NCI-H82 treated with DMSO at 0.1 percent for 48 hours (cell line): ENCODE results near the gene TMEM273.

ENCODE experiments used
- DNase-seq: peaks from one replicate; lab custom pipeline; 2025; ENCODE audit not compliant: unreplicated experiment; lab: John Stamatoyannopoulos, UW

TMEM273 gene, protein sequence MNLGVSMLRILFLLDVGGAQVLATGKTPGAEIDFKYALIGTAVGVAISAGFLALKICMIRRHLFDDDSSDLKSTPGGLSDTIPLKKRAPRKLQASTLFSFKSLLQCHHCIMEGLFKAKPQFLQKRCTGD

DNA sequence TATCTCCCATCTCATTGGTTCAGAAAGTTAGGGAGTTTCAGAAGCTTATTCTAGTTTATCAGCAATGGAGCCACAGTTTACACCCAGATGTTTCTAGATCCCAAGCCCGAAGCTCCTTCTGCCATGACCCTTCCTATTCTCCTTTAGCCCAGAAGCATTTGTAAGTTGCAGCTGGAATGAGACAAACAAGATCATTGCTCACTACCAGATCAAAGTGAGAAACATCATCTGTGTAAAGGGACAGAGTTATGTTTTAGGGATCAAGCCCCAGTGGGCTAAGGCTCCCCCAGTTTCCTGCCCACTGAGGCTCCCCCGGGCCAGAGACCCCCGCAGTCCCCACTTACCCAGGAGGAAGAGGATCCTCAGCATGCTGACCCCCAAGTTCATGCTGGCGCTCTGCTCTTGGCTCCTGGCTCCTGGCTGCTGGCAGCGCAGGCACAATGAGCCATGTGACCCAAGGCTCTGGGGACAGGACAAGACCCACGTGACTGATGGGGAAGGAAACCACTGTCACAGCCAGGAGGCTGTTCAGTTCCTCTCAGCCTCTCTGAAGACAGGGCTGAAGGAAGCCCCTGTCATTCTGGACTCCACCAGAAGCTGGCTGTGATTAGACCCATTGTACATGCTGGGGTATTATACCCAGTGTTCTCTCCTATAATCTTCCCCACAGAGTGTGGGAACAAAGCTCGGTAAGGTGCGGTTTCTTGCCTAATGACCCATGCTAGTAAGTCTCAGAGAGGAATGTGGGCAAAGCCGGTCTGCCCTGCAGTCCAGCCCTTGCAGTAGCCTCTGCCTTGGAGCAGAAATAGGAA is at the start of gene TMEM273:
TMEM273 (minus strand) TSS at position 442 of the 812 bp plus-strand sequence; CDS start at position 387, 55 bp downstream.
- no peak for DNase-seq

GRCh38 chr10:49237985-49238384 is 49.8 kb upstream of the TMEM273 start:
- no peak for DNase-seq

DNA sequence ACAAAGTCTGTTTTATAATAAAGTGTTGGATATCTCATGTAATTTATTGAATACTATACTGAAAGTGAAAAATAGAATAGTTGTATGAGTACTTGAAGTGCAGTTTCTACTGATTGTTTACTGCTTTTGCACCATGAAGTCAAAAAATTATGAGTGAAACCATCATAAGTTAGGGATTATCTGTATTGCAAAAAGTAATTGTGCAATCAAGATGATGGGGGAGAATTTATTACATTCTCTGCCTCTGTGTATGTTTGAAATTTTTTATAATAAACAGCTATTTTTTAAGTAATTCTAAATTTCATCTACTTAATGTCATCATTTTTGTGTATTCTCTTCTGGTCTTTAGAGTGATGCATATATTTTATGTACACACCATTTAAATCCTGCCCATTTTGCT is 47.2 kb upstream of the TMEM273 start:
- DNase-seq: no peak

DNA sequence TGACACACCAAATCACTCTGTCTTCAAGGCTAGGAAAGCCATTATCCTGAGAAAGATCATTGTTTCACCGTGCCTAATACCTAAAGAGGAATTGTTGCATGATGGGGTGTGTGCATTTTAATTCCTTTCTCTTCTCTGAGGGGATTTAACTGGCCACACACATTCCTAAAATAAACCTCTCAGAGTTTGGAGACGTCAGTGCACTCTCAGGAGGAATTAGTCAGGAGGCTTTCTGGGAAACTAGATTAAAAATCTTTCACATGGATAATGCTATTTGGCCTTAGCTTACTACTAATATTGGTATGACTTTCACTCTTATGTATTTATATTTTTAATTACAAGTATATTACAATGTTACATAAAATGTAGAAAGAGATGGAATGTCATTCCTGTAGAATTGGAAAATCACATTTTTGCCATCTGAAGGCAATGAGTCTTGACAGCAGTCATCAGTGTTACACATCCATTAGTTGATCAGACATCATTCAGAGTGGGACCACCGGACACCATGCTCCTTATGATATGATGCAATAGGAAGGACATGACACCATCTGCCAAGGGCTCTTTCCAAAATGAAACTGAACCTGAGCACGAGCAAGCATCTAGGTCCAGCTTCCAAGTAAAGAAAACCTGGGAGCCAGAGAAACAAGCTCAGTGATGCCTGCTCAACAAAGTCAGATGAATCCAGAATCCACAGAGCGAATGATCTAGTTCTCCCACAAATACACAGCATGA is 43.1 kb upstream of the TMEM273 start:
- no peak for DNase-seq

DNA sequence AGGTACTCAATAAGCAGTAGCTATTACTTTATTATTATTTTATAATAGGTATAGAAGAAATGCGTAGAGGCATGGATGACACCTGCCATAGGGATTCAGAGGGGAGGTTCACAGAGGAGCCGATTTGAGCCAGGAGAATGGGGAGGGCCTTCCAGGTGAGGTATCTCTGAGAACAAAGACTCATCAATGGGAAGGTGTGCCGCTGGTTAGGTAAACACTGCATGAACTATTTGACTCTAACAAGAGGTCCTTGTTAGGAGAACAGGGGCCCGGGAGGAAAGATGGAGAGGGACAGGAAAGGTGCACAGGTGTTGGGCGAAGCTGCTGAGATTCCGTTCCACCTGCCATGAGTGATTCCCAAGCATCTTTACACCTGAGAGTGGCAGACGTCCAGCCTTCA is 41.8 kb upstream of the TMEM273 start:
- no peak for DNase-seq

GRCh38 chr10:49228677-49229076 is 40.5 kb upstream of the TMEM273 start:
- no peak for DNase-seq

- DNase-seq: no peak
These were observed 39.2 kb upstream of the TMEM273 start for GRCh38 chr10:49227406-49227805.

DNA sequence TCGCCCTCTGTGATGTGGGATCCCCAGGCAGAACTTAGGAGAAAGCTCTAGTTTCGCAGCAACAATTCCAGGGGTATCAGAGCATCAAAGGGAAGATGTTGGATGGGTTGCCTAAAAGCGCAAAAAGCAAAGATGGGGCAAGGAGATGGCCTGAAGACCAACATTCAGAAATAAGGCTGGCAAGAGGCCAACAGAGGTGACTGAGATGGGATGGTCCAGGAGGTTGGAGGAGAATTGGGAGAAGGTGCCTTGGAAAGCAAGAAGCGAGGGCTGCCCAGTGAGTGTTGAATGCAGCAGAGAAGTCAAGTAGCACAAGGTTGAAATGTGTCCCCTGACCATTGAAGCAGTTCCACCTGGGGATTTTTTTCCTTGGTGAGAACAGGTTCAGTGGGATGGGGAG is 38.4 kb upstream of the TMEM273 start:
- no peak for DNase-seq

DNA sequence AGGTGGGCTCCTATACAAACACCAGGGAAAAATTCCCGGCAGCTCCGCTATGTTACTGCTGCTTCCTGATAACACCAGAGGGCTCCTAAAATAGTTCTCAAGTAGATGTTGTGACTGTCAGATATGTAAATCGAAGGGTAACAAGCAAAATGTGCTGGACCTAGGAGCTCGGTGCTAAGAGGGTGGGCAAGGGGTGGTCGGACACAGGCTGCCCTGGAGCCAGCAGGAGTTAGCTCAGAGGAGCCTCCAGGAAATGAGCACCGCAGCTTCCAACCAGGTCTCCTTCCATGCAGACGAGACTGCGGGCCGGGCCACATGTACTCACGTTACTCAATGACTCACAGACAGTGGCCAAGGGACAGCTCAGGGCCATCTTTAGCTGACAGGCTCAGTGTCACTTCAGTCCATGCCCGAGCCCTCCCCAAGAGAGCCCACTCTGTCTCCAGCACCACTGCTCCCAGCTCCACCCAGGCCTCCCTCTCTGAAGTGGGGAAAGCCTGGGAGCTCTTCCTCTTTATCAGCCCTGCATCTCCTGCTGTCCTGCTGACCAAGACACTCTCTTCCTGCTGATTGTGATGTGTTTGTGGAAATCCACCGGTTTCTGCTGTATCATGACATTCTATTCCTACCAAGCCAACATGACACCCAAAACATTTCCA is 37.2 kb upstream of the TMEM273 start:
- no peak for DNase-seq

DNA sequence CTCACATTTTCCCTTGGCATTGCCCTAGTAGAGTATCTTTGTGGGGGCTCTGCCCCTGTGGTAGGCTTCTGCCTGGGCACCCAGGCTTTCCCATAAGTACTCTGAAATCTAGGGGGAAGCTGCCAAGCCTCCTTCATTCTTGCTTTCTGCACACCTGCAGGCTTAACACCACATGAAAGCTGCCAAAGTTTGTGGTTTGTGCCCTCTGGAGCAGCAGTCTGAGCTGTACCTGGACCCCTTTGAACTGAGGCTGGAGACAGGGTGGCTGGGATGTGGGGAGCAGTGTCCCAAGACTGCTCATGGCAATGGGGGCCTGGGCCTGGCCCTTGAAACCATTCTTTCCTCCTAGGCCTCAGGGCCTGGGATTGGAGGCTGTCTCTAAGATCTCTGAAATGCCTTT is 35.0 kb upstream of the TMEM273 start:
- DNase-seq: no peak

GRCh38 chr10:49222170-49222569 is 34.0 kb upstream of the TMEM273 start:
- no peak for DNase-seq

- no peak for DNase-seq
These were observed 32.5 kb upstream of the TMEM273 start for GRCh38 chr10:49220679-49221078.

- DNase-seq: no peak
These were observed 31.8 kb upstream of the TMEM273 start for GRCh38 chr10:49220031-49220430.

- DNase-seq: no peak
These were observed 31.1 kb upstream of the TMEM273 start for GRCh38 chr10:49219248-49219647.

GRCh38 chr10:49218480-49218879 is 30.3 kb upstream of the TMEM273 start:
- no peak for DNase-seq

DNA sequence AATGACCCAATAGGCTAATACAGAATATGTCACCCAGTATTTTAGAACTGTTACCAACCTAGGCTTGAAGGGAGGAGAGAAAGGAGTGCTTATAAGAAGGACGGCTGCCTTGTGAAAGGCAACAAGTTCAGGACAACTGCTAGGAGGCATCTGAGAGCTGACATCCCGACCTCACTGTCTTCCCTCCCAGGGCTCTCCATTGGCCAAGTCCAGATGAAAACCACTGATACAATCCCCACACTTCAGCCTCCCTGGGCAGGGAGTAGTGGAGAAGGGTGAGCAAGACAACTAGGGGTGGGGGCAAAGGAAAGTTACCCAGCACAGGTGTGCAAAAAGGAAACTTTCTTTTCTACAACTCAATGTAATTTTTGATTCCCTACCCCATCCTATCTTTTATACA is 29.5 kb upstream of the TMEM273 start:
- DNase-seq: no peak

DNA sequence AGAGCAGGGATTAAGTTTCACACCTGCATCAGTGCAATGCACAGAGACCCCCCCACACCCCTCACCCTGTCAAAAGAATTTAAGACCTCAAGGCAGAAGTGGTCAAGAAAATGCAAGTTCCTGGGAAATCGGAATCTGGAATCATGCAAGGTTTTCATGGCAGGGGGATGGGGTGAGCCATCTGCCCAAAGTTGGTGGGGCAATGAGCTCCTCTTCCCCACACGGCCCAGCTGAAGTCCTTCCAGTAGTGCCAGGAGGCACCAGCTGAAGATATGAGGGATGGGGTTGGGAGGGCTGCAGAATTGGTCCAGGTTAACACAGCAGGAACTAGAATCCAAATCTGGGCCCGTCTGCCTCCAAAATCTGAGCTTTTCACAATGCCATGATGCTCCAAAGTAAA is 25.0 kb upstream of the TMEM273 start:
- DNase-seq: no peak

- DNase-seq: no peak
These were observed 24.6 kb upstream of the TMEM273 start for GRCh38 chr10:49212783-49213182.

DNA sequence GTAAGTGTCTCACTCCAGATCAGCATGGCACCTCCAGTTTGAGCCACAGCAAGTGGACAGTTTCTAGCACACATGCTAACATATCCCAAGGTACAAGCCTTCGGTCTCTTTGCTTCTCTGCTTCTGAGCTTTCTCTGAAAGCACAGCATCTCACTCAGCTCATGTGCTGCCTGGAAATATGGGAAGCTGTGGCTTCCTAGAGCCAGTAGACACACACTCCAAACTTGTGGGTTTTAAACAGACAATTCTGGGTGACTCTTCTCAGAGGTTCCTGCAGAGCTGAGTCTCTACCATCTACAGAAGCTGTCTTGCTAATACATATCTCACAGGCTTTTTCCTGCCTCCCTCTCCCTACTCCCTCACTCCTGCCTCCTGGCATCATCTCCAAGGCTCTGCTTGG is 23.9 kb upstream of the TMEM273 start:
- no peak for DNase-seq

DNA sequence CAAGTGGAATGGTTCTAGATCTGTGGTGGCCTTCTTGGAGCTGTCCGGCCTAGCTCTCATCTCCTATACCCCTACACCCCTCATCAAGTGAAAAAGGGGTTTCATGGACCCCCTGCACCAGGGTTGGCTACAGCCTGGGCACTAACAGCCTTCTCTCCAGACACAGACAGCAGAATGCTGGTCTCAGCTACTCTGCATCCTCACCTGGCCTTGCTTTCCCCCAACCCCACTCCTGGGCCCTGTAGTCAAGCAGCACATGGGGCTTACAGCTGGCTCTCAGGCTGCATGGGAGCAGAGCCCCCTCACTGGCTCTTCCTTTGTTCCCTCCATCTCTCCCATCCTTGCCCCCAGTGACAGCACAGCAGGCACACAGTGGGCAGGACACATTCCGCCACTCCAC is 20.8 kb upstream of the TMEM273 start:
- DNase-seq: no peak

- no peak for DNase-seq
These were observed 19.8 kb upstream of the TMEM273 start for GRCh38 chr10:49207936-49208487.
